ENCODE measurements around the gene CA6.
"Not testable (repeated sequence)": the region's sequence is repeated elsewhere in the genome, so short reads cannot be mapped to it uniquely, and the experiment has no call there.

The CA6 gene

DNA sequence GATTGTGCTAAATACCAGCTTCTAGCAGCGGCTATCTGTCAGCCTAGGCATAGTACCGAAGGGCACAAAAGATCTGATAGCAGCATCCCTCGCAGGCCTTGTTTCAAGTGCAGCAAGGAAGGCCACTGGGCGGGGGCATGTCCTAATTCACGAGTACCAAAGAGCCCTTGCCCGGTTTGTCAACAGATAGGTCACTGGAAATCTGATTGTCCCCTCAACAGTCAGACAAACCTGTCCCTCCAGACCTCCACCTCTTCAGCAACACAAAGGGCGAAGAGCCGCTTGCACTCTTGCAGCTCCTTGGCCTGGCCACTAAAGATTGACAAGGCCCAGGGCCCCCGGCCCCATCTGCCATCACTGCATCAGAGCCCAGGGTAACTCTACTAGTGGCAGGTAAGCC, 22.7 kb upstream of the CA6 start:
- ChIA-PET POLR2A (no interaction called here), CTCF (no interaction called here)

GRCh38 chr1:8925406-8925805, 20.3 kb upstream of the CA6 start:
- CTCF ChIA-PET = no interaction called here
- no peak for DNase-seq (ENCODE audit: extremely low spot score)
- POLR2A ChIA-PET = no interaction called here
- TF ChIP-seq FOXK2 (IDR thresholded peaks at IDR 0.05) (no peak), HDGF (IDR thresholded peaks at IDR 0.05; ENCODE audit: borderline replicate concordance) (no peak)

More for the DNA sequence above, 22.7 kb upstream of the CA6 start:
- TF ChIP-seq NFRKB (IDR thresholded peaks at IDR 0.05) (no peak), FOXM1 (IDR thresholded peaks at IDR 0.05; ENCODE audit: borderline replicate concordance) (no peak), L3MBTL2 (conservative IDR thresholded peaks at IDR 0.05) (no peak), ELF4 (IDR thresholded peaks at IDR 0.05) (no peak), SUZ12 (IDR thresholded peaks at IDR 0.05) (no peak), LEF1 (IDR thresholded peaks at IDR 0.05; ENCODE audit: borderline replicate concordance) (no peak), FOXK2 (IDR thresholded peaks at IDR 0.05) (no peak), CTBP1 (IDR thresholded peaks at IDR 0.05; ENCODE audit: borderline replicate concordance) (no peak)
- TF ChIP-seq, protein P1, sequence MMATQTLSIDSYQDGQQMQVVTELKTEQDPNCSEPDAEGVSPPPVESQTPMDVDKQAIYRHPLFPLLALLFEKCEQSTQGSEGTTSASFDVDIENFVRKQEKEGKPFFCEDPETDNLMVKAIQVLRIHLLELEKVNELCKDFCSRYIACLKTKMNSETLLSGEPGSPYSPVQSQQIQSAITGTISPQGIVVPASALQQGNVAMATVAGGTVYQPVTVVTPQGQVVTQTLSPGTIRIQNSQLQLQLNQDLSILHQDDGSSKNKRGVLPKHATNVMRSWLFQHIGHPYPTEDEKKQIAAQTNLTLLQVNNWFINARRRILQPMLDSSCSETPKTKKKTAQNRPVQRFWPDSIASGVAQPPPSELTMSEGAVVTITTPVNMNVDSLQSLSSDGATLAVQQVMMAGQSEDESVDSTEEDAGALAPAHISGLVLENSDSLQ (IDR thresholded peaks at IDR 0.05) = no peak
- no peak for DNase-seq (ENCODE audit: extremely low spot score)

DNA sequence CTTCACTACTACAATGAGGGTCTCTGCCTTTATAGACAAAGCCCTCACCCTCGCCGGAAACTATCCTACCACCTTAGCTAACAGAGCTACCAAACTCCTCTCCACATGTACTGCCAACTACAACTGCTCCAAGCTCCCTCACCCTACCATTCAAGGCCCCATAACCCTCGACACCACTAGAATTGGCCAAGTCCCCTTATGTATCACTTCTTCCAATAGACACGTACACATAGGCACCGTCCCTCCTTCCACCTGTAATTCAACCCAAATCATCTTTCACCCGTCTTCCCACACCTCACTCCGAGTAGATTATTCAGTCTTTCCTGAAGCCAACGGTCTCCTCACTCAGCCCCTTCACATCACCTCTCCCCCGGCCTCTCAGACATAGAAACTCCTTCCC, 19.7 kb upstream of the CA6 start:
- DNase-seq (ENCODE audit: extremely low spot score) = no peak
- POLR2A ChIA-PET = no interaction called here
- CTCF ChIA-PET = no interaction called here

DNA sequence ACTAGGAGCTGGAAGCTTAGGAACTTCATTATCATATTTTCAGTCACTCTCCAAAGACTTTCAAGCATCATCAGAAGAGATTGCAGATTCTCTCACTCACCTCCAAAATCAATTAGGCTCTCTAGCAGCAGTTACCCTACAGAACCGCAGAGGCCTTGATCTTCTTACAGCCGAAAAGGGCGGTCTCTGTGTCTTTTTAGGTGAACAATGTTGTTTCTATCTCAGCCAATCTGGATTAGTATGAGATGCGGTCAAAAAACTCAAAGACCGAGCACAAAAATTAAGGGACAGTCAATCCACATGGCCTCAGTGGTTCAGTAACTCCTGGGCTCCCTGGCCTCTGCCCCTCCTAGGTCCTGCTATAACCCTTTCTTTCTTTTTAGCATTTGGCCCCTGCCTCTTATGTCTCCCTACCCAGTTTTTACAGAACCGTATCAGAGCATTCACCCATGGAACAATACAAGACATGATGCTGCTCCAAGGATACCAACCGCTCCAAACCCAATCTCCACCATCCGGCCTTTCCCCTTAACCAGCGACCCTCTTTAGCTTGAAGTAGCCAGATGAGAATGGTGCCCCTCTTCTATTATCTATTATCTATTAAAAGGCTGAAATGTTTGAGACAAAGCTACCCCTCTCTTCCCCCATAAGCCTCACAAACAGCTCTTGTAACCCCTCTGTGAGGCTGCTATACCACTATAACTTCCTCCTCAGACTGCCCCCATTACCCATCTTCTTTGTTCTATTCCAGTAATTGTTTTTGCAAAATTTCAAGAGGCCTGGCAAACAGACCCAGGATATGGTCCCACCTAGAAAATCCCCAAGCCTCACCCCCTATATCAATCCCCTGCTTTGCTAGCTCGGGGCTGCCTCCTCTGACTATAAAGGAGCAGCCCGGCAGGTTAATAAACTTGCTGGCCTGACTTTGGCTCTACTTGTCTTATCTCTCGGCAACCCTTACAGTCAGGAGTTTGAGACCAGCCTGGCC, 18.7 kb upstream of the CA6 start:
- CTCF ChIA-PET = no interaction called here
- no peak for TF ChIP-seq ELF4 (IDR thresholded peaks at IDR 0.05)
- no peak for TF ChIP-seq BHLHE40 (IDR thresholded peaks at IDR 0.05; ENCODE audit: borderline replicate concordance)
- TF ChIP-seq, protein P1 (IDR thresholded peaks at IDR 0.05) = no peak
- TF ChIP-seq LEF1 (IDR thresholded peaks at IDR 0.05; ENCODE audit: borderline replicate concordance) = no peak
- no peak for TF ChIP-seq HDGF (IDR thresholded peaks at IDR 0.05; ENCODE audit: borderline replicate concordance)
- TF ChIP-seq FOXM1 (IDR thresholded peaks at IDR 0.05; ENCODE audit: borderline replicate concordance) = no peak
- TF ChIP-seq SP1 (IDR thresholded peaks at IDR 0.05) = no peak
- TF ChIP-seq ZNF384 (IDR thresholded peaks at IDR 0.05) = no peak
- TF ChIP-seq FOXA1 (IDR thresholded peaks at IDR 0.05) = no peak
- no peak for TF ChIP-seq SUZ12 (IDR thresholded peaks at IDR 0.05)
- no peak for TF ChIP-seq FOXK2 (IDR thresholded peaks at IDR 0.05)
- no peak for TF ChIP-seq TARDBP (IDR thresholded peaks at IDR 0.05)
- TF ChIP-seq NFRKB (IDR thresholded peaks at IDR 0.05) = no peak
- no peak for TF ChIP-seq L3MBTL2 (conservative IDR thresholded peaks at IDR 0.05)
- TF ChIP-seq ARNT (IDR thresholded peaks at IDR 0.05) = no peak
- no peak for TF ChIP-seq CTBP1 (IDR thresholded peaks at IDR 0.05; ENCODE audit: borderline replicate concordance)
- DNase-seq (ENCODE audit: extremely low spot score) = no peak
- POLR2A ChIA-PET = no interaction called here

More for the DNA sequence above, 19.7 kb upstream of the CA6 start:
- TF ChIP-seq FOXA1 (IDR thresholded peaks at IDR 0.05) (no peak), NFRKB (IDR thresholded peaks at IDR 0.05) (no peak), L3MBTL2 (conservative IDR thresholded peaks at IDR 0.05) (no peak), TARDBP (IDR thresholded peaks at IDR 0.05) (no peak), SP1 (IDR thresholded peaks at IDR 0.05) (no peak), ARNT (IDR thresholded peaks at IDR 0.05) (no peak), ELF4 (IDR thresholded peaks at IDR 0.05) (no peak), ZNF384 (IDR thresholded peaks at IDR 0.05) (no peak), SUZ12 (IDR thresholded peaks at IDR 0.05) (no peak), HDGF (IDR thresholded peaks at IDR 0.05; ENCODE audit: borderline replicate concordance) (no peak), LEF1 (IDR thresholded peaks at IDR 0.05; ENCODE audit: borderline replicate concordance) (no peak), CTBP1 (IDR thresholded peaks at IDR 0.05; ENCODE audit: borderline replicate concordance) (no peak), FOXM1 (IDR thresholded peaks at IDR 0.05; ENCODE audit: borderline replicate concordance) (no peak), BHLHE40 (IDR thresholded peaks at IDR 0.05; ENCODE audit: borderline replicate concordance) (no peak), FOXK2 (IDR thresholded peaks at IDR 0.05) (no peak)
- TF ChIP-seq, protein P1 (IDR thresholded peaks at IDR 0.05) = no peak

DNA sequence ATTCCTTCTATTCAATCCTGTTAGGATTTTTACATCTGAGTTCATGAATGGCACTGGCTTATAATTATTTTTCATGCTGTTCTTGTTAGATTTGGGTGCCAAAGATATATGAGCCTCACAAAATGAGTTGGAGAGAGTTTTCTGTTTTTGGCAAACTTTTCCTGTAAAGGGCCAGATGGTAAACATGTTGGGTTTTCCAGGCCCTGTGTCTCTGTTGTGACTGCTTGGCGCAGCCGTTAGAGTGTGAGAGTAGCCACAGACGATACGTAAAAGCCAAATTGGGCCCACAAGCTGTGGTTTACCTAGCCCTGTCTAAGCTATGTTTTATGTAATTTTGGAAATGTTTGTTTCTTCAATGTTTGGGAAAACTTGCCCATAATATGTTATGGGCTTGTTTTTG, 15.6 kb upstream of the CA6 start:
- no peak for TF ChIP-seq ZNF384 (IDR thresholded peaks at IDR 0.05)
- TF ChIP-seq, protein P1 (IDR thresholded peaks at IDR 0.05) = no peak
- no peak for TF ChIP-seq FOXK2 (IDR thresholded peaks at IDR 0.05)
- no peak for TF ChIP-seq FOXA1 (IDR thresholded peaks at IDR 0.05)
- TF ChIP-seq HDGF (IDR thresholded peaks at IDR 0.05; ENCODE audit: borderline replicate concordance) = no peak
- no peak for TF ChIP-seq CTBP1 (IDR thresholded peaks at IDR 0.05; ENCODE audit: borderline replicate concordance)
- no peak for TF ChIP-seq FOXM1 (IDR thresholded peaks at IDR 0.05; ENCODE audit: borderline replicate concordance)
- TF ChIP-seq SUZ12 (IDR thresholded peaks at IDR 0.05) = no peak
- ChIA-PET POLR2A (no interaction called here), CTCF (no interaction called here)
- no peak for DNase-seq (ENCODE audit: extremely low spot score)

DNA sequence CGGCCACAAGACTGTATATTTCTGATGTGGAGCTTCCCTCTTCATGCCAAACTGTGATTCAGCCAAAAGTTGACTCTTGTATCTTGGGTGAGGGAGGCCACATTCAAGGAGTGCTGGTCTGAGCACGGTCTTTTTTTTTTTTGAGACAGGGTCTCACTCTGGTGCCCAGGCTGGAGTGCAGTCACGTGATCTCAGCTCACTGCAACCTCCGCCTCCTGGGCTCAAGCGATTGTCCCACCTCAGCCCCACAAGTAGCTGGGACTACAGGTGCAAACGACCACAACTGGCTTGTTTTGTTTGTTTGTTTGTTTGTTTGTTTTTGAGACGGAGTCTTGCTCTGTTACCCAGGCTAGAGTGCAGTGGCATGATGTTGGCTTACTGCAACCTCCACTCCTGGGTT, 8.6 kb upstream of the CA6 start:
- DNase-seq (ENCODE audit: extremely low spot score); POLR2A ChIA-PET: not testable (repeated sequence)
- CTCF ChIA-PET = interaction anchor here (0.7 to 2.3 kb wide), 2 partner anchors 26 to 192 kb away, joined by 3 to 7 read pairs; partner anchors contain the start of gene GPR157
